OCI-LY1 (cell line): Measurements from ENCODE around the gene ITGA6.

Experiments used
- H2AFZ ChIP-seq: fragments of 200-600 bp; sonication (generic), shearing (Covaris generic); 2 replicates; pipeline ENCODE4 v1.6.0; 2014; ENCODE audit warnings: antibody characterized with exemption, mild to moderate bottlenecking, low read length
- H3F3A ChIP-seq: fragments of 200-600 bp; sonication (generic), shearing (Covaris generic); 2 replicates; pipeline ENCODE4 v1.6.0; 2014; ENCODE audit warnings: mild to moderate bottlenecking, antibody characterized with exemption, low read length, moderate library complexity; ENCODE audit not compliant: insufficient read depth
- H3K27ac ChIP-seq: fragments of 200-600 bp; sonication (generic); 2 replicates; pipeline ENCODE4 v1.5.1; 2014; ENCODE audit warnings: low read length, mixed run types, mild to moderate bottlenecking, low read depth; ENCODE audit not compliant: poor library complexity, severe bottlenecking
- H3K27me3 ChIP-seq: fragments of 200-600 bp; sonication (generic); 2 replicates; pipeline ENCODE4 v1.6.0; 2014; ENCODE audit warnings: antibody characterized with exemption, mild to moderate bottlenecking, low read length, moderate library complexity; ENCODE audit not compliant: insufficient read depth
- H3K36me3 ChIP-seq: fragments of 200-600 bp; sonication (generic); 2 replicates; pipeline ENCODE4 v1.6.1; 2014; ENCODE audit warnings: mild to moderate bottlenecking, antibody characterized with exemption, low read length, moderate library complexity, mixed read lengths; ENCODE audit not compliant: insufficient read depth
- H3K4me1 ChIP-seq: fragments of 200-600 bp; sonication (generic); 2 replicates; pipeline ENCODE4 v1.5.1; 2014; ENCODE audit warnings: mild to moderate bottlenecking, low read length, moderate library complexity; ENCODE audit not compliant: insufficient read depth, severe bottlenecking
- H3K4me2 ChIP-seq: fragments of 200-600 bp; sonication (generic), shearing (Covaris generic); 2 replicates; pipeline ENCODE4 v1.6.1; 2014; ENCODE audit warnings: low read length
- H3K4me3 ChIP-seq: fragments of 200-600 bp; sonication (generic); 2 replicates; pipeline ENCODE4 v1.5.1; 2014; ENCODE audit warnings: low read length, low read depth, mild to moderate bottlenecking, mixed read lengths; ENCODE audit not compliant: poor library complexity, severe bottlenecking
- H3K79me2 ChIP-seq: fragments of 200-600 bp; shearing (Covaris generic); 2 replicates; pipeline ENCODE4 v1.6.1; 2016; ENCODE audit warnings: mixed run types, low read length, mixed read lengths; ENCODE audit not compliant: insufficient read depth
- H3K9ac ChIP-seq: fragments of 200-600 bp; sonication (generic), shearing (Covaris generic); 2 replicates; pipeline ENCODE4 v1.6.1; 2014; ENCODE audit warnings: mild to moderate bottlenecking, low read length, mixed read lengths
- H3K9me2 ChIP-seq: fragments of 200-600 bp; sonication (generic), shearing (Covaris generic); 2 replicates; pipeline ENCODE4 v1.6.1; 2014; ENCODE audit warnings: low read depth, mild to moderate bottlenecking, low read length, mixed read lengths
- H3K9me3 ChIP-seq: fragments of 200-600 bp; shearing (Covaris generic); 2 replicates; pipeline ENCODE4 v1.6.1; 2014; ENCODE audit warnings: low read length, mixed read lengths
- H4K20me1 ChIP-seq: fragments of 200-600 bp; sonication (generic), shearing (Covaris generic); 2 replicates; pipeline ENCODE4 v1.6.0; 2016; ENCODE audit warnings: mild to moderate bottlenecking, low read length; ENCODE audit not compliant: insufficient read depth
- CTCF ChIP-seq: fragments of 200-600 bp; sonication (generic), shearing (Covaris generic); IDR thresholded peaks from 2 replicates; pipeline ENCODE4 v1.5.1; 2017; ENCODE audit warnings: mild to moderate bottlenecking, antibody characterized with exemption, low read length, moderate library complexity, mixed read lengths
- EZH2 ChIP-seq: fragments of 200-600 bp; sonication (generic), shearing (Covaris generic); IDR thresholded peaks from 2 replicates; pipeline ENCODE4 v1.8.0; 2017; ENCODE audit warnings: borderline replicate concordance, mixed run types, mild to moderate bottlenecking, antibody characterized with exemption, low read length, moderate library complexity, mixed read lengths

ITGA6 gene

GRCh38 chr2:172387361-172387760 is 40.0 kb upstream of the ITGA6 start:
- Histone ChIP-seq H3K27me3 (no peaks in the 10 kb centered on the region), H3K9me3 (no peaks in the 10 kb centered on the region), H3K36me3 (no peaks in the 10 kb centered on the region), H3K27ac (no peak overlapping the region), H3K9ac (no peak overlapping the region), H3F3A (no peaks in the 10 kb centered on the region), H3K9me2 (no peaks in the 10 kb centered on the region), H2AFZ (no peak overlapping the region), H4K20me1 (no peaks in the 10 kb centered on the region), H3K4me2 (no peak overlapping the region), H3K4me1 (no peaks in the 10 kb centered on the region), H3K79me2 (no peaks in the 10 kb centered on the region), H3K4me3 (no peak overlapping the region)
- TF ChIP-seq CTCF (no peak), EZH2 (no peak)

DNA sequence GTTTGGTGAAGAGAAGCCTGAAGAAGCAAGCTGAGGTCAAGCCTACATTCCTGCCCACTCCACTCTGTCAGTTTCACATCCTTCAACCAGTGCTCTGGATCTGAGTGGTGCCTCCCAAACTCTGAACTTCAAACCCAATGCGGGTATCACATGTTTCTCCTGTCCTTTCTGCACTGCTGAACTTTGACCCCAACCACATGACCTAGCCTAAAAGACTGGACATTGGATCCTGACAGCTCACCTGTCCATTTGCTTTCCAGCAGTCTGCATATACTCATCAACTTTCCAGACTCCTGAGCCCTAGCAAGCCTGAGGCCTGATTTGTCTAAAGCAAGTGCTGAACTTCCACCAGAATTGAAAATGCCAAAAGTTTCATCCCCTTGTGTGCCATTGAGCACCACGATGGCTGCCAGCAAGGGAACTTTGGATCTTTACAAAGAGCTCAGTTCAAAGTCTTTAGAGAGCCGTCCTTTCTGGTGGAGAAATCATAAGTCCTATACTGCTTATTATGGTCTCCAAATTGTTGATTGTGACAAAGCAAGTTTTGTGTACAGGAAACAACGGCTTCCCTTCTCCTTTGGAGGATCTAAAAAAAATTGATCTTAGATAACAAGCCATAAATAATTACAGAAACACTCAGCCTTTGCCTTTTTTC is 37.6 kb upstream of the ITGA6 start:
- no peaks in the 10 kb centered on the region for H3K79me2 ChIP-seq
- H3F3A ChIP-seq = no peaks in the 10 kb centered on the region
- no peaks in the 10 kb centered on the region for H3K9me2 ChIP-seq
- H3K4me2 ChIP-seq = no peak overlapping the region
- H3K4me1 ChIP-seq = no peaks in the 10 kb centered on the region
- TF ChIP-seq CTCF = no peak
- no peak for TF ChIP-seq EZH2
- H3K9ac ChIP-seq = no peak overlapping the region
- no peaks in the 10 kb centered on the region for H3K9me3 ChIP-seq
- no peak overlapping the region for H2AFZ ChIP-seq
- no peaks in the 10 kb centered on the region for H3K36me3 ChIP-seq
- H3K27me3 ChIP-seq = peaks cover 3% of the 10 kb centered on the region; the same call in 1 of the 2 replicates
- no peak overlapping the region for H3K27ac ChIP-seq
- no peak overlapping the region for H3K4me3 ChIP-seq
- H4K20me1 ChIP-seq = no peaks in the 10 kb centered on the region

- peaks cover 3% of the 10 kb centered on the region; the same call in 1 of the 2 replicates for H3K27me3 ChIP-seq
- no peak overlapping the region for H3K4me3 ChIP-seq
- H3K79me2 ChIP-seq = no peaks in the 10 kb centered on the region
- H3K9ac ChIP-seq = no peak overlapping the region
- H3K9me2 ChIP-seq = no peaks in the 10 kb centered on the region
- TF ChIP-seq CTCF (no peak), EZH2 (no peak)
- no peaks in the 10 kb centered on the region for H3F3A ChIP-seq
- no peak overlapping the region for H2AFZ ChIP-seq
- no peaks in the 10 kb centered on the region for H3K4me1 ChIP-seq
- no peaks in the 10 kb centered on the region for H4K20me1 ChIP-seq
- no peaks in the 10 kb centered on the region for H3K9me3 ChIP-seq
- no peak overlapping the region for H3K4me2 ChIP-seq
- H3K27ac ChIP-seq = no peak overlapping the region
- H3K36me3 ChIP-seq = no peaks in the 10 kb centered on the region
Measured at GRCh38 chr2:172394002-172394401, 33.4 kb upstream of the ITGA6 start.
